ENCODE measurements around the gene FGF11. TPM values are rescaled to one million over a fixed set of nuclear protein-coding genes. Genes with fewer than 3 reads are reported as not detected.

The FGF11 gene
- total and polyA plus RNA-seq, 2 experiments from 2014 or later = 50.4 to 51.9 TPM

DNA sequence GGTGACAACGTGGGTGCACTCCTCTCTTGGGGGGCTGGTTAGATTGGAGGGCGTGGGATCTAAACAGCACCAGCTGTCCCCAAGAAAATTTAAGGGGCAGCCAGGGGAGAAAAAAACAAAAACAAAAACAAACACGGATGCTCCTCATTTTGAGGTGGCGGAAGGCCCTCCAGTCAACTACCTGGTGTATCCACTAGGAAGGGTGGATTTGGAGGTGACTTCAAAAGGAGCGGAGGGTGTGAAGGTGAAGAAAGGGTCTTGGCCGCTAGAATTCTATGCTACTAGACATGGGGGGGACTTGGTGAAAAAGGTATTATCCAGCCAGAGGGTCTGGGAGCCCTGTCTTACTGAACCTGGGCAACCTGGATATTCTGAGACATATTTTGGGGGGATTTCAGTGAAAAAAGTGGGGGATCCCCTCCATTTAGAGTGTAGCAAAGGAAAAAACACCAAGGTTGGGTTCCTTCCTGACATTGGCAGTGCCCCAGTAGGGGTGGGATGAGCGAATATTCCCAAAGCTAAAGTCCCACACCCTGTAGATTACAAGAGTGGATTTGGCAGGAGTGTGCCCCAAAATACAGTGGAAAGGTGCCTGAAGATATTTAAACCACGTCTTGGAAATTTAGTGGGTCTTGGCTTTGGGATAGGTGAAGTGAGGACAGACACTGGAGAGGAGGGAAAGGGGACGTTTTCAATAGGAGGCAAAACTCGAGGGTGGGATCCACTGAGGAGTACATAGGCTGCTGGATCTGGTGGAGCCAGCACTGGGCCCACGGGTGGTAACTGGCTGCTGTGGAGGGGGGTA is 454 bp upstream of the FGF11 start:
- TF ChIP-seq, protein P1, sequence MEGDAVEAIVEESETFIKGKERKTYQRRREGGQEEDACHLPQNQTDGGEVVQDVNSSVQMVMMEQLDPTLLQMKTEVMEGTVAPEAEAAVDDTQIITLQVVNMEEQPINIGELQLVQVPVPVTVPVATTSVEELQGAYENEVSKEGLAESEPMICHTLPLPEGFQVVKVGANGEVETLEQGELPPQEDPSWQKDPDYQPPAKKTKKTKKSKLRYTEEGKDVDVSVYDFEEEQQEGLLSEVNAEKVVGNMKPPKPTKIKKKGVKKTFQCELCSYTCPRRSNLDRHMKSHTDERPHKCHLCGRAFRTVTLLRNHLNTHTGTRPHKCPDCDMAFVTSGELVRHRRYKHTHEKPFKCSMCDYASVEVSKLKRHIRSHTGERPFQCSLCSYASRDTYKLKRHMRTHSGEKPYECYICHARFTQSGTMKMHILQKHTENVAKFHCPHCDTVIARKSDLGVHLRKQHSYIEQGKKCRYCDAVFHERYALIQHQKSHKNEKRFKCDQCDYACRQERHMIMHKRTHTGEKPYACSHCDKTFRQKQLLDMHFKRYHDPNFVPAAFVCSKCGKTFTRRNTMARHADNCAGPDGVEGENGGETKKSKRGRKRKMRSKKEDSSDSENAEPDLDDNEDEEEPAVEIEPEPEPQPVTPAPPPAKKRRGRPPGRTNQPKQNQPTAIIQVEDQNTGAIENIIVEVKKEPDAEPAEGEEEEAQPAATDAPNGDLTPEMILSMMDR (IDR thresholded peaks at IDR 0.05; ENCODE audit: low read depth, low read length) = no peak
- H3K27me3 ChIP-seq = no peaks in the 10 kb centered on the region
- DNase-seq (ENCODE audit: low read depth in 1 of 2, low spot score in 1 of 2) = no peak
- H3K4me1 ChIP-seq (ENCODE audit: low read depth) = peaks cover 20% of the 10 kb centered on the region
- no peaks in the 10 kb centered on the region for H3K9me3 ChIP-seq (ENCODE audit: low read depth)
- H3K36me3 ChIP-seq = no peaks in the 10 kb centered on the region
- no peak overlapping the region for H3K27ac ChIP-seq
- H3K4me3 ChIP-seq = peak overlapping the region; percentile 64

DNA sequence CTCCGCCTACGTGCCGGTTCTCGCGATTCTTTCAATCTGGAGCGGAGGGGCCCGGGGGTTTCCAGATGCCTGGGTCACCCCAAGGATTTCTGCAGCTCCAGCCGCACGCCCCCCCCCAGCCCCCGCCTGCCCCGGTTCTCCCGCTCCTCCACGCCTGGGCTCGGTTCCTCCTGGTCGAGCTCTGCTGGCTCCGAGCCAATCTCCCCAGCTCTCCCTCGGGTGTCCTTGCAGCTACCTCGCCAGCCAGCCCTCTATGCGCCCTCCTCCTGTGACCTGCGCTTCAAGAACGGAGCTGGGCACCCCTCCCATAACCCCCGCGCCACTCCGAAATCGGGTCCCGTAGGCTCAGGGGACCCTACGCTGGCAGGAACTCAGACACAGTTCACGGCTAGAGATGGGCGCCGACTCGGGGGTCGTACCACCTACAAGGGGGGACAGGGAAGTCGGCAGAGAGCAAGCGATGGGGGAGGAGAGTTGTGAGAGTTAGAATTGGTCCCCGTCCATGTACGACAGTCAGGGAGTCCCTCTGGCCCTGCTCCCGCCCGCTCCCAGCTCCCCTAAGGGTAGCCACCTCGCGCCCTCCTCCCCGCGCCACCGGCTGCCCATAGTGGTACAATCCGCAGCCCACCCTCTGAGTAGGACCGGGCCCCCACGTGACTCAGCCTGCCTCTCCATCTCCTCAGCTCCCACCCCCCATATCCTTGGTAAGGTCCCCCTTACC is 961 bp downstream of the FGF11 start:
- peak overlapping the region; percentile 64 for H3K4me3 ChIP-seq
- H3K36me3 ChIP-seq = no peaks in the 10 kb centered on the region
- peak in 1 of 2 donors; percentile 76 for DNase-seq (ENCODE audit: low read depth in 1 of 2, low spot score in 1 of 2)
- TF ChIP-seq, protein P1 (IDR thresholded peaks at IDR 0.05; ENCODE audit: low read depth, low read length) = no peak
- H3K27ac ChIP-seq = peak overlapping the region; percentile 95
- H3K4me1 ChIP-seq (ENCODE audit: low read depth) = peaks cover 26% of the 10 kb centered on the region
- no peaks in the 10 kb centered on the region for H3K9me3 ChIP-seq (ENCODE audit: low read depth)
- no peaks in the 10 kb centered on the region for H3K27me3 ChIP-seq

DNA sequence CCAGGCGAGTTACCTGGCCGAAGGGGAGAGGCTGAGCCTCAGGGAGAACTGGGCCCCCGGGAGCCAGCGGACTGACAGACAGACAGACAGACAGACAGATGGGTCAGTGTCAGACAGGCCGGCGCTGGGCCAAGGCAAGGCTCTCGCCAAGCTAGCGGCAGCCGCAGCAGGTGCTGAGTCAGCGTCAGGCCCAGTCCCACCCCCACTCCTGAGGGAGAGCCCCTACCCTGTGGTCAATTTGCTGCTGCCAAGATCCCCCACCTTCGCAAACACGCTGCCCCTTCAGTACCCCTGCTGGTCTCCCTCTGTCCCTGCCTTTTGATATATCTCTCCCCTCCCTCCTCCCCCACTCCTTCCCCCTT is 1.5 kb downstream of the FGF11 start:
- TF ChIP-seq, protein P1 (IDR thresholded peaks at IDR 0.05; ENCODE audit: low read depth, low read length) = peak; percentile 3
- no peaks in the 10 kb centered on the region for H3K9me3 ChIP-seq (ENCODE audit: low read depth)
- no peaks in the 10 kb centered on the region for H3K27me3 ChIP-seq
- no peaks in the 10 kb centered on the region for H3K36me3 ChIP-seq
- H3K4me1 ChIP-seq (ENCODE audit: low read depth) = peaks cover 26% of the 10 kb centered on the region
- peak overlapping the region; percentile 95 for H3K27ac ChIP-seq
- peak in 1 of 2 donors; percentile 26 for DNase-seq (ENCODE audit: low read depth in 1 of 2, low spot score in 1 of 2)
- peak overlapping the region; percentile 64 for H3K4me3 ChIP-seq

DNA sequence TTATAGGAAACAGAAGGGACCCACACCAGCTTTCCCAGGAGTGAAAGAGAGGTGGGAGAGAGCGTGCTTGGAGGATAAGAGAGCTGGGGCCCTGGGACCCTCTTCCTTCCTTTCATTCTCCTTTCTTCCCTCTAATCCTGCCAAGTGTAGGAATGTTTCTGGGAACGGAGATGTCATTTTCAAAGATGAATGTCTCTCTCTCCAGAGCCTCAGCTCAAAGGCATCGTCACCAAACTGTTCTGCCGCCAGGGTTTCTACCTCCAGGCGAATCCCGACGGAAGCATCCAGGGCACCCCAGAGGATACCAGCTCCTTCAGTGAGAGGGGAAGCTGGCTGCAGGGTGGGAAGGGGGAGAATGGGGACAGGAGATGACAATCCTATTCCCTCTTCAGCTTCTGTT is 2.0 kb downstream of the FGF11 start:
- Histone ChIP-seq H3K27ac (peak overlapping the region; percentile 95), H3K36me3 (no peaks in the 10 kb centered on the region), H3K9me3 (ENCODE audit: low read depth) (no peaks in the 10 kb centered on the region), H3K4me3 (peak overlapping the region; percentile 64), H3K4me1 (ENCODE audit: low read depth) (peaks cover 26% of the 10 kb centered on the region), H3K27me3 (no peaks in the 10 kb centered on the region)
- no peak for DNase-seq (ENCODE audit: low read depth in 1 of 2, low spot score in 1 of 2)
- TF ChIP-seq, protein P1 (IDR thresholded peaks at IDR 0.05; ENCODE audit: low read depth, low read length) = no peak

DNA sequence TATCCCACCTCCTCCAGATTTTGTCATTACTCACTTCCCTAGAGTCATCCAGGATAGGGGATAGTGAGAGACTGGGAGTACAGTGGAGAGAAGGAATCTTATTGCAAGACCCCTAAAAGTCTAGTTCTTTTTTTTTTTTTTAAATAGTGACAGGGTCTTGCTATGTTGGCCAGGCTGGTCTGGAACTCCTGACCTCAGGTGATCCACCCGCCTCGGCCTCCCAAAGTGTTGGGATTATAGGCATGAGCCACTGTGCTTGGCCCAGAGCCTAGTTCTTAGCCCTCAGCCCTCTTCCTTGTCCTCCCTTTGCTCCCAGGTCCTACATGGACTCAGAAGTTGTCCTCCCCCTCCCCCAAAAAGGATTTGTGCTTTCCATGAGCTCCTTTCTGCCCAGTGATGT is 2.8 kb downstream of the FGF11 start:
- peaks cover 26% of the 10 kb centered on the region for H3K4me1 ChIP-seq (ENCODE audit: low read depth)
- H3K36me3 ChIP-seq = no peaks in the 10 kb centered on the region

More for the DNA sequence above, 2.8 kb downstream of the FGF11 start:
- no peaks in the 10 kb centered on the region for H3K27me3 ChIP-seq
- no peak overlapping the region for H3K4me3 ChIP-seq
- no peak overlapping the region for H3K27ac ChIP-seq
- no peak for DNase-seq (ENCODE audit: low read depth in 1 of 2, low spot score in 1 of 2)
- no peaks in the 10 kb centered on the region for H3K9me3 ChIP-seq (ENCODE audit: low read depth)
- TF ChIP-seq, protein P1 (IDR thresholded peaks at IDR 0.05; ENCODE audit: low read depth, low read length) = no peak
